Measurements from ENCODE around the gene DNA2.
"Not testable (repeated sequence)": the region's sequence is repeated elsewhere in the genome, so short reads cannot be mapped to it uniquely, and the experiment has no call there.

DNA sequence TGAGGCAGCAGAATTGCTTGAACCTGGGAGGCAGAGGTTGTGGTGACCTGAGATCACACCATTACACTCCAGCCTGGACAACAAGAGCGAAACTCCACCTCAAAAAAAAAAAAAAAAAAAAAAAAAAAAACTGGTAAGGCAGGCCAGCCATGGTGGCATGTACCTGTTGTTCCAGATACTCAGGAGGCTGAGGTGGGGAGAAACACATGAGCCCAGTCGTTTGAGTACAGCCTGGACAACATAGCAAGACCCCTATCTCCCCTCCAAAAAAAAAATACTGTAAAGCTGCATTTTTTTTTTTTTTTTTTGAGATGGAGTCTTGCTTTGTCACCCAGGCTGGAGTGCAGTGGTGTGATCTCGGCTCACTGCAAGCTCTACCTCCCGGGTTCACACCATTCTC is 7.0 kb downstream of the DNA2 start:
- not testable (repeated sequence) for TF ChIP-seq REST, POLR2AphosphoS5 (IDR thresholded peaks at IDR 0.05; ENCODE audit: low read depth, low read length)
